ENCODE measurements around the gene GPC5. TPM values are rescaled to one million over a fixed set of nuclear protein-coding genes. Genes with fewer than 3 reads are reported as not detected.
"Not testable (repeated sequence)": the region's sequence is repeated elsewhere in the genome, so short reads cannot be mapped to it uniquely, and the experiment has no call there.

GPC5 gene
- total RNA-seq, 1 donor from 2014 or later: 8.6 TPM

- not testable (repeated sequence) for DNase-seq
Observed at GRCh38 chr13:91781982-91782691, 383.7 kb downstream of the GPC5 start.

DNA sequence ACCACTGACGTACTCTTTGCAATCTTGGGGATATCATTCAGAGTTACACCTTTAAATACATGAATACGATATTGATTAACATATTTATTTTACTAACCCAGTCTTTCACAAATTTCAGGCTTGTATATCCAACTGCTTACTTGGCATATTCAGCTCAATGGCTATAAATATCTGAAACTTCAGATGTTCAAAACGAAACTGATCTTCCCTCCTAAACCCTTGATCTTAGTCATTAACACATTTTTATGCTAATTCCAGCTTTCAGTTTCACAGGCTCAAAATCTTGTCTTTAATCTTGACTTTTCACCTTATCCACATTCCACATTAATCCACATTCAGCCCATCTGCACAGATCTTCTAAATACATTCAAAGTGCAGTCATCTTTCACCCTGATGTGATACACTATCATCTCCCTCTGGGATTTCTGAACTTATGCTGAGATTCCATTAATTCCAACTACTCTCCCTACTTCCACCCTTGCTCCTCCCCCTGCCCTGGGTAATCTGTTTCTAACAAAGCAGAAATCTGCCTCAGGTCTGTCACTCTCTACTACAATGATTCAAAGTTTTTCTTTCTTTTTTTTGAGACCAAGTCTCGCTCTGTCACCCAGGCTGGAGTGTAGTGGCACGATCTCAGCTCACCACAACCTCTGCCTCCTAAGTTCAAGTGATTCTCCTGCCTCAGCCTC lies 387.2 kb downstream of the GPC5 start:
- DNase-seq: no peak

GRCh38 chr13:91792054-91792453 lies 393.6 kb downstream of the GPC5 start:
- DNase-seq: no peak

DNA sequence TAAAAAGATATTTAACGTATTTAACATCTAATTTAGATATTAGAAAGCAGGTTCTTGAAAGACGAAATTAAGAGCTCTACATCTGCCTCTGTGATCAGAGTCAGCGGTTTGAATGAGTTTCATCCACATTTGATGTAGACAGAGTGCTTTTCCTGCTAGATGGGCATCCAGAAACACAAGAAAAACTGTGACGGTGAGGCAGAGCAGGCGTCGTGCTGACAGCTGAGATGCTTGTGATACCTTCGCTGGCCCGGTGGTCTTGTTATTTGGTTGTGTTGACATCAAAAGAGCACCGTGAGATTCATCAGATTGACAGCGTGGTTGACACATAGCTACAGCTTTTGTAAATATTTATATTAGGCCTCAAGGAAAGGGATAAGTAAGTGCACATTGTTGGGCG lies 399.1 kb downstream of the GPC5 start:
- DNase-seq: no peak

DNA sequence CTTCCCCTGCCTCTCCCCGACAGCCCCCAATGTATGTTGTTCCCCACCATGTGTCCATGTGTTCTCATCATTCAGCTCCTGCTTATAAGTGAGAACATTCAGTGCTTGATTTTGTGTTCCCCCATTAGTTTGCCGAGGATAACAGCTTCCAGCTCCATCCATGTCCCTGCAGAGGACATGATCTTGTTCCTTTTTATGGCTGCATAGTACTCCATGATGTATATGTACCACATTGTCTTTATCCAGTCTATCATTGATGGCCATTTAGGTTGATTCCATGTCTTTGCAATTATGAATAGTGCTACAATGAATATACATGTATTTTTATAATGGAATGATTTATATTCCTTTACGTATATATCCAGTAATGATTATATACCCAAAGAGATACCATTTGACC lies 399.9 kb downstream of the GPC5 start:
- not testable (repeated sequence) for DNase-seq

DNA sequence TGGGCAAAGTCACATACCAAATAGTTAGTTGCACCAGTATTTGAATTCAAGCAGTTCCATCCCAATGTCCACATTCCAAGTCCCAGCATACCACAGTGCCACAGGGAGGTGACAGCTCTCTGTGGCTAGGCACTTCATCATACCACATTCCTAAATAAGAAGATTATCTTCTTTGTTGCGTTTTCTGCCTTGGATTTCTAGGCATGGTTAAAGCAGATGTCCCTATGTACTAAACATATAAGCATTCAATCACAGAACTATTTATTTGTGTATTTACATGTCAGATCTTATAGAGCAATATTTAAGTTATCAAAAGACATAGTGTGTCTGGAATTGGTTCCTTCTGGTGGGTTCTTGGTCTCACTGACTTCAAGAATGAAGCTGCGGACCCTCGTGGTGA lies 403.4 kb downstream of the GPC5 start:
- DNase-seq: not testable (repeated sequence)

DNA sequence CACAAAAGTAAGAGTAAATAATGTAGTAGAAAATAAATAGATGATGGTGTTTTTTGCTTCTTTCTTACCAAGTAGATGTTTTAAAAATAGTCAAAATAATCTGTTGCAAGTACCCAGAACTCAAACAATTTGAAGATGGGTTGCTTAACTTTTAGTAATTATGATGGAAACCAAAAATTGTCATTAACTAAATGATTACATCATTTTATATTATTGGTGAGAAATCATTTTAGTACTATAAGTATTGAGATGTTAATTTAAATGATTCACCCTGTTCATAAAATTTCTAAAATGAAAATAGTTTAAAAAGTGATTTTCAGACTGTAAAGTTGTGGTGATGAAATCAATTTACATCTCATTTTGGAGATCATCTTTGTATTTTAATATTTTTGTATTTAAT lies 404.5 kb downstream of the GPC5 start:
- no peak for DNase-seq

GRCh38 chr13:91804724-91805123 lies 406.3 kb downstream of the GPC5 start:
- DNase-seq: no peak

- DNase-seq: no peak
Observed at GRCh38 chr13:91805605-91806004, 407.2 kb downstream of the GPC5 start.

DNA sequence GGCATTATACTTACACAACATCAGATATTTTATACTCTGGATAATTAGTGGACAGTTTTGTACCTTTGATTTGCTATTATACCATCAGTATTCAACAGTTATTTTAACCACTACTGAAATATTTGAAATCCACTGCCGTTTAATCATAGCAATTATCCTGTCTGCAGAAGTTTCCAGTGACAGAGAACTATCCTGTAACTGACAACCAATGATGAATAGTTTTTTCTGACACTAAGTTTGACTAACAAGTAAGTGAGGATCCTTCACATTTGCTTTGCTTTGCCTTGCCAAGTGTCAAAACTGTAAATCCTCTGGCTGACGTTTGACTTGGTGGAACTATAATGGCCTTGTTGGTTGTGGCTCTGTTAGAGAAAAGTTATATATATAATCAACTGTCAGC lies 410.7 kb downstream of the GPC5 start:
- DNase-seq: no peak

GRCh38 chr13:91813253-91813652 lies 414.8 kb downstream of the GPC5 start:
- no peak for DNase-seq

DNA sequence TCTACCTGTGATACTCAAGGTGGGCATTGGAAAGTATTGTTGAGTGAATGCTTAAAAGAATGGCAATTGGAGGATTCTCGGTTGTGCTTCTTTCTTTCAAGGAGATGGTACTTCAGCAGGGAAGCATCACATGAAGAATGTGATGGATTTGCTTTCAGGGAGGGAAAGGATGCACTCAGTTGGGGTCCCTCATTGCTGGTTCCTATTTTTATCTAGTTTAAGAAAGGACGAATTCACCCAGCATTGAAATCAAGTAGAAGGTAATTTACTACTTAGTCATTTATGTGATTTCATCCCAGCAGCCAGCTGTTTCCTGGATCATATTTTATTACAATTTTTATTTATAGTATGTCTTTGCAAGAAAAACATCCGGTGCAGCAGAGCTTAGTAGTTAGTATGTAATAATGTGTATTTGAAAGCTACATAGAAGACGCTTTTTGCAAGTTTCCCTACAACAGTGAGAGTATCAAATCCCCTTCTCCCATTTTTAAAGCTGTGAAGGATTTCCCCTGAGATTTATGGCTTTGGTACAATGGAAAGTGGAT lies 417.9 kb downstream of the GPC5 start:
- DNase-seq: no peak

GRCh38 chr13:91817250-91817649 lies 418.8 kb downstream of the GPC5 start:
- DNase-seq: no peak

DNA sequence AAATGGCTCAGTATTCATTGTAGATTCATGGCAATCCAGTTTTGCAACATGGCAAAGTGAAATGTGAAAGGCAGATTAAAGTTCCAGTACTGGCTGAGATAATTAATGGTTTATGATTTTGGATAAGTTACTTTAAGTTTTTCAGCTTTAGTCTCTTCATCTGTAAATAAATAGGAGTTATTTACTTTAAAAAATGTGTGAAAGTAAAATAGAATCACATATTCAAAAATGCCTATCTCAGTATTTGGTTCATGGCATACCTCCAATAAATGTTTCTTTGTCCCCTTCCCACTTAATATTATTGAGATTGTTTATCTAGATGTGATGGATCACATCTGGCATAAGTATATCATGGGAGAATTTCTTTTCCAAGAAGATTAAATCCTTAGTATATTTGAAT lies 426.0 kb downstream of the GPC5 start:
- DNase-seq: no peak

DNA sequence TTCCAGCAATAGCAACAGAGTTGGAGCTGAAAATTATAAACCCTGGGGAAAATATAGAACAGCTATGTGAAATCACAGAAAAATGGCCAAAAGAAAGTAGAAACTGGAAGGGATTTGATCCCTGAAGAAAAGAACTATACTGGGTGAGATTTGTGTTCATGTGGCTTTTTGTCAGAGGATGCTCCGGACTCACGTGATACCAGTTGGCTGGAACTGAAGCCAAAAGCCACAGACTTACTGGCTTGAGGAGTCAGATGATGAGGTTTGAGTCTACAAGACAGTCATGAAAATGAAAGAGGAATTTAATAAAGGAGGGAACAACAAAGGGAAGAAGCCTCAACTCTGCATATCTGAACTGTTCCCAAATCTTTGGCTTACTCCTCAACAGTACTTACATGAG lies 427.1 kb downstream of the GPC5 start:
- DNase-seq: no peak

DNA sequence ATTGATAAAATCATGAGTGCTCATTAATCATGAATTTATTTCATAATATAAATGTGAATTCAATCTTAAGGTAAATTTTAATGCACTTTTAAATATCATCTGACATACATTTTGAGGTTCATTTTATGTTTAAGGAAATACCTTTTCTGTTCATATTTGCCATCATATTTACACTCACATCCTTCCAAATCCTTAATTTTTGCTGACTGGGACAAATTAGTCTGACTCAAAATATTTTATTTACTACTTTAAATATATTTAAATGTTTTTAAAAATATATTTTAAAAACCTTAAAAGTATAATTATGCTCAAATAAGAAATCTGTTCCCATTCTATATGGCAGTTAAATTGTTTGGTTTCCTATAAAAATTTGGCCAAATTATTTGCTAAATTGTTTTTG lies 438.1 kb downstream of the GPC5 start:
- DNase-seq: no peak

DNA sequence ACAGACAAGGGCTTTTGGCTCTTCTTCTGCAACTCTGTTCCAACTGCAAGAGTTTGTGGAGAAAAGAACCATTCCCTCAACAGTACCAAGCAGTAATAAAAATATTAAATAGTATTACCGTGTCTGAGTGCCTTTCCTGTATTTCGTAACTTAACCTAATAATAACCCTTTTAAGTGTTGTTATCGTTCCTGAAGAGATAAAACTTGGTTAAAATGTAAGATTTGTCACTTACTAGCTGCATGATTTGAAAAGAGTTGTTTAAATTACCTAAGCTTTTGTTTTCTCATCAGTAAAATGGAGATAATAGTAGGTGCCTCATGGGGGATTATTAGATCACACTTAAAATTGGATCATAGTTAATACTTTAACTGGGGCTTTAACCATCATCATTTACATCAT lies 447.2 kb downstream of the GPC5 start:
- no peak for DNase-seq

DNA sequence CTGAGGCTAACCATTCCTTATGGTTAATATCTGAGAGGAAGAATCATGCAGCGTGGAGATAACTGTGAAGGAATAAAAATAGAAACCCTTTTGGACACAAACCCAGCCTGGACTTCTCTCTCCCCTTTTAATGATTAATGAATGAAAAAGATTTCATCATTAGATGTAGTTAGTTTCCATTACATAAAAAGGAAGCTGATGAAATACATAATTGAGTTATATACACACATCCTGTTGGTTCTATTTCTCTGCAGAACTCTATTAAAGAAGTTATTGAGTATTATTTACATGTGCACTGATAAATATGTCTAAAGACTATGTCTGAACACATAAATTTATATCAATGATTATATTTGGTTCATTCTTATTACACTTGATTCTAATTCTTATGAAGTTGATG lies 465.3 kb downstream of the GPC5 start:
- no peak for DNase-seq

GRCh38 chr13:91868351-91868750 lies 469.9 kb downstream of the GPC5 start:
- DNase-seq: no peak

DNA sequence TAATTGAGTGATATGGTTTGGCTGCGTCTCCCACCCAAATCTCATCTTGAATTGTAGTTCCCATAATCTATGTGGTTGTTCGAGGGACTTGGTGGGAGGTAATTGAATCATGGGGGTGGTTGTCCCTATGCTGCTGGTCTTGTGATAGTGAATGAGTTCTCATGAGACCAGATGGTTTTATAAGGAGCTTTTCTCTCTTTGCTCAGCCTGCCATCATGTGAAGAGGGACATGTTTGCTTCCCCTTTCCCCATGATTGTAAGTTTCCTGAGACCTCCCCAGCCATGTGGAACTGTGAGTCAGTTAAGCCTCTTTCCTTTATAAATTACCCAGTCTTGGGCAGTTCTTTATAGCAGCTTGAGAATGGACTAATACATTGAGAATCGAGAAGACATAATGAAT lies 480.1 kb downstream of the GPC5 start:
- DNase-seq: no peak

GRCh38 chr13:91879360-91879759 lies 480.9 kb downstream of the GPC5 start:
- DNase-seq: no peak

GRCh38 chr13:91882918-91883317 lies 484.5 kb downstream of the GPC5 start:
- no peak for DNase-seq

DNA sequence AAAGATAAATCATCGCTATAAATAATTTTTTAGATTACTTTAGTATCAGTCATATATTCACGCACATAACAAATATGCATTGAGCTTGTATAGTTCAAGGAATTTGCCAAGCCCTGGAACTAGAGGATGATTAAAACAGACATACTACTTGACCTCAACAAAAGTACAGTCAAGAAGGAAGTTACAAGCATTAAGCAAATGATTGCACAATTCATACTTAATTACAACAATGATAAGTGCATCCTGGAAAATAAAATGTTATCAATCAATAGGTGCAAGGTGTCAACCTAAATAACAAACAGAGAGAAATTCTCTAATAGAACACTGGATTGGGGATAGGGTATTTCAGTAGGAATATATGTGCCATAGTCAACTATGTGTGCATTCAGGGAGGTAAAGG lies 491.2 kb downstream of the GPC5 start:
- no peak for DNase-seq

DNA sequence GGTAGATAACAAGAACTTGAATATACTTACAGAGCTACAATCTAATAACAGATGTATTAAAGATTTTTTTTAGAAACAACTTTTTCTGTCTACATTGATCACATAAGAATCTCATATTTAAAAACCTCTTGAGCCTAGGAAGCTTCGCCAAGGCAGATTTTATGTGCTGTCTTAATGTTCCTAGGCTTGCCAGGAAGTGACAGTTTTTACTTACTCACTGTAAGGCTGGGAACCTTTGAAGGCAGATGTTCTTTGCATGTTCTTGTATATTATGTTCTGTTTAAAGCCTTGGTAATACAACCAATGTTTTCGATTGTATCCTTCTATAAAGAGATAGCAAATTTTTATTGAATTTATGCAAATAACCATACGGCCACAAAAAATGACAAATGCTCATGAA lies 492.7 kb downstream of the GPC5 start:
- DNase-seq: no peak

All from occipital lobe (tissue), 2 donors.